ENCODE data around the gene BTD.

The BTD gene

DNA sequence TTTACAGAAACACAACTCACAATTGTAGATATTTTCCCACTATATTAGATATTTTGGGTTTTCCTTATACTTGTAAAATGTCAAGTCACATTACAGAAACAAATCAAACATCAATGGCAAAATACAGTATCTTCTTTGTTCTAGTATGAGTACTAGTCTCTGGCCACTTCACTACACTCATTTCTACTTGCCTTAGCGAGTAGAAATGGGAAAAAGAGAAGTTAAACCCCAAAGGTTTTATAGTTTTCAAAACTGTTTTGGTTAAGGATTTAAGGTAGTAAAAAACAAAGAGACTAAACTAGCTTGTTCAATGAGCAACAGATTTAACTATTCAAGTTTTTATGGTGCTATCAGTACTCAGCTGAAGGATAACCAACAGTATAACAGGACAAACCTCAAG, 81.7 kb downstream of the BTD start:
- peaks cover 72% of the 10 kb centered on the region for H3K36me3 ChIP-seq (ENCODE audit: insufficient read depth, low read length)
- no peaks in the 10 kb centered on the region for H3K9me2 ChIP-seq (ENCODE audit: low read depth, low read length)
- H3K9ac ChIP-seq (ENCODE audit: low read length) = no peak overlapping the region
- H3F3A ChIP-seq (ENCODE audit: insufficient read depth, low read length) = no peaks in the 10 kb centered on the region
- H3K27me3 ChIP-seq (ENCODE audit: insufficient read depth, low read length) = no peaks in the 10 kb centered on the region
- H3K27ac ChIP-seq (ENCODE audit: low read depth, low read length, poor library complexity, severe bottlenecking) = no peak overlapping the region
- no peaks in the 10 kb centered on the region for H4K20me1 ChIP-seq (ENCODE audit: insufficient read depth, low read length)
- no peaks in the 10 kb centered on the region for H3K9me3 ChIP-seq (ENCODE audit: low read length)
- H2AFZ ChIP-seq (ENCODE audit: low read length) = no peak overlapping the region
- TF ChIP-seq, protein P1, sequence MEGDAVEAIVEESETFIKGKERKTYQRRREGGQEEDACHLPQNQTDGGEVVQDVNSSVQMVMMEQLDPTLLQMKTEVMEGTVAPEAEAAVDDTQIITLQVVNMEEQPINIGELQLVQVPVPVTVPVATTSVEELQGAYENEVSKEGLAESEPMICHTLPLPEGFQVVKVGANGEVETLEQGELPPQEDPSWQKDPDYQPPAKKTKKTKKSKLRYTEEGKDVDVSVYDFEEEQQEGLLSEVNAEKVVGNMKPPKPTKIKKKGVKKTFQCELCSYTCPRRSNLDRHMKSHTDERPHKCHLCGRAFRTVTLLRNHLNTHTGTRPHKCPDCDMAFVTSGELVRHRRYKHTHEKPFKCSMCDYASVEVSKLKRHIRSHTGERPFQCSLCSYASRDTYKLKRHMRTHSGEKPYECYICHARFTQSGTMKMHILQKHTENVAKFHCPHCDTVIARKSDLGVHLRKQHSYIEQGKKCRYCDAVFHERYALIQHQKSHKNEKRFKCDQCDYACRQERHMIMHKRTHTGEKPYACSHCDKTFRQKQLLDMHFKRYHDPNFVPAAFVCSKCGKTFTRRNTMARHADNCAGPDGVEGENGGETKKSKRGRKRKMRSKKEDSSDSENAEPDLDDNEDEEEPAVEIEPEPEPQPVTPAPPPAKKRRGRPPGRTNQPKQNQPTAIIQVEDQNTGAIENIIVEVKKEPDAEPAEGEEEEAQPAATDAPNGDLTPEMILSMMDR (IDR thresholded peaks at IDR 0.05; ENCODE audit: low read length) = no peak
- no peak for TF ChIP-seq EZH2 (IDR thresholded peaks at IDR 0.05; ENCODE audit: borderline replicate concordance, low read length)
- no peaks in the 10 kb centered on the region for H3K4me1 ChIP-seq (ENCODE audit: insufficient read depth, low read length, severe bottlenecking)
- no peaks in the 10 kb centered on the region for H3K79me2 ChIP-seq (ENCODE audit: insufficient read depth, low read length)
- H3K4me3 ChIP-seq (ENCODE audit: low read depth, low read length, poor library complexity, severe bottlenecking) = no peak overlapping the region
- H3K4me2 ChIP-seq (ENCODE audit: low read length) = no peak overlapping the region

- H3K27ac ChIP-seq (ENCODE audit: low read depth, low read length, poor library complexity, severe bottlenecking) = no peak overlapping the region
- no peak overlapping the region for H2AFZ ChIP-seq (ENCODE audit: low read length)
- peaks cover 78% of the 10 kb centered on the region for H3K36me3 ChIP-seq (ENCODE audit: insufficient read depth, low read length)
- no peaks in the 10 kb centered on the region for H3K9me2 ChIP-seq (ENCODE audit: low read depth, low read length)
- no peak overlapping the region for H3K4me3 ChIP-seq (ENCODE audit: low read depth, low read length, poor library complexity, severe bottlenecking)
- H3K9me3 ChIP-seq (ENCODE audit: low read length) = no peaks in the 10 kb centered on the region
- no peaks in the 10 kb centered on the region for H3F3A ChIP-seq (ENCODE audit: insufficient read depth, low read length)
- no peak overlapping the region for H3K9ac ChIP-seq (ENCODE audit: low read length)
- H3K79me2 ChIP-seq (ENCODE audit: insufficient read depth, low read length) = no peaks in the 10 kb centered on the region
- H3K27me3 ChIP-seq (ENCODE audit: insufficient read depth, low read length) = no peaks in the 10 kb centered on the region
- no peaks in the 10 kb centered on the region for H3K4me1 ChIP-seq (ENCODE audit: insufficient read depth, low read length, severe bottlenecking)
- no peaks in the 10 kb centered on the region for H4K20me1 ChIP-seq (ENCODE audit: insufficient read depth, low read length)
- no peak overlapping the region for H3K4me2 ChIP-seq (ENCODE audit: low read length)
- TF ChIP-seq, protein P1 (IDR thresholded peaks at IDR 0.05; ENCODE audit: low read length) = no peak
- no peak for TF ChIP-seq EZH2 (IDR thresholded peaks at IDR 0.05; ENCODE audit: borderline replicate concordance, low read length)
These were observed 84.4 kb downstream of the BTD start for GRCh38 chr3:15685927-15686326.

GRCh38 chr3:15690230-15690629, 88.7 kb downstream of the BTD start:
- Histone ChIP-seq H3K27ac (ENCODE audit: low read depth, low read length, poor library complexity, severe bottlenecking) (no peak overlapping the region), H3K9me3 (ENCODE audit: low read length) (no peaks in the 10 kb centered on the region), H3K9me2 (ENCODE audit: low read depth, low read length) (no peaks in the 10 kb centered on the region), H3K27me3 (ENCODE audit: insufficient read depth, low read length) (no peaks in the 10 kb centered on the region), H3K4me3 (ENCODE audit: low read depth, low read length, poor library complexity, severe bottlenecking) (no peak overlapping the region), H4K20me1 (ENCODE audit: insufficient read depth, low read length) (no peaks in the 10 kb centered on the region), H3K36me3 (ENCODE audit: insufficient read depth, low read length) (peaks cover 69% of the 10 kb centered on the region), H3K9ac (ENCODE audit: low read length) (no peak overlapping the region), H2AFZ (ENCODE audit: low read length) (no peak overlapping the region), H3F3A (ENCODE audit: insufficient read depth, low read length) (no peaks in the 10 kb centered on the region), H3K79me2 (ENCODE audit: insufficient read depth, low read length) (no peaks in the 10 kb centered on the region), H3K4me2 (ENCODE audit: low read length) (no peak overlapping the region), H3K4me1 (ENCODE audit: insufficient read depth, low read length, severe bottlenecking) (no peaks in the 10 kb centered on the region)
- TF ChIP-seq, protein P1 (IDR thresholded peaks at IDR 0.05; ENCODE audit: low read length) = no peak
- TF ChIP-seq EZH2 (IDR thresholded peaks at IDR 0.05; ENCODE audit: borderline replicate concordance, low read length) = no peak

Data from OCI-LY1 (cell line).